CD4-positive, alpha-beta T cell (primary cell): ENCODE results near the gene GPR55. TPM values are rescaled to one million over a fixed set of nuclear protein-coding genes. Genes with fewer than 3 reads are reported as not detected.

Experiments
- ATAC-seq: fragments of 200-7000 bp; cut with Tn5 transposase; one replicate; pipeline ENCODE4 v1.10.0; 2022; ENCODE audit warnings: mild to moderate bottlenecking; ENCODE audit not compliant: poor library complexity
- CTCF ChIA-PET: fragments of 350-600 bp; sonication (Branson Sonifier 250); formaldehyde crosslinking; loops from one replicate; lab custom pipeline; 2021; ENCODE audit warnings: antibody characterized with exemption, inconsistent platforms; lab: Charles Lee
- POLR2A ChIA-PET: fragments of 350-600 bp; sonication (Branson Sonifier 250); formaldehyde crosslinking; loops from one replicate; lab custom pipeline; 2021; ENCODE audit warnings: antibody characterized with exemption, inconsistent platforms; lab: Charles Lee
- DNase-seq, 14 experiments: peaks; one replicate each; pipeline ENCODE4 v3.0.0-alpha.2; 2013 to 2020; ENCODE audit warnings: mixed read lengths in 2 of 14
- H3K27ac ChIP-seq, 2 donors: one replicate each; pipeline versions ENCODE4 v1.5.1 to v1.7.0; 2013; ENCODE audit warnings: low read length in 2 of 2, low read depth in 1 of 2, mild to moderate bottlenecking in 1 of 2
- H3K27me3 ChIP-seq, 2 experiments: 1 replicate in 1 of 2; 2 replicates in 1 of 2; pipeline versions ENCODE4 v1.6.1 to v1.7.0; 2013; ENCODE audit warnings: low read length in 2 of 2, control low read depth in 1 of 2, mild to moderate bottlenecking in 1 of 2, moderate library complexity in 1 of 2; ENCODE audit not compliant: insufficient read depth in 2 of 2, control insufficient read depth in 1 of 2
- H3K36me3 ChIP-seq: one replicate; pipeline ENCODE4 v1.6.1; 2013; ENCODE audit warnings: low read length, control low read depth; ENCODE audit not compliant: insufficient read depth
- H3K4me1 ChIP-seq: one replicate; pipeline ENCODE4 v1.6.1; 2013; ENCODE audit warnings: low read length, control low read depth; ENCODE audit not compliant: insufficient read depth
- H3K4me3 ChIP-seq: one replicate; pipeline ENCODE4 v1.5.1; 2013; ENCODE audit warnings: mild to moderate bottlenecking, low read length, moderate library complexity
- H3K9me3 ChIP-seq, 2 experiments: 1 replicate in 1 of 2; 2 replicates in 1 of 2; pipeline versions ENCODE4 v1.6.1 to v1.7.0; 2013; ENCODE audit warnings: low read length in 2 of 2, mild to moderate bottlenecking in 2 of 2, control low read depth in 1 of 2, moderate library complexity in 1 of 2; ENCODE audit not compliant: control insufficient read depth in 1 of 2, insufficient read depth in 1 of 2
- H3K27ac Mint-ChIP-seq: one replicate; pipeline ENCODE4 v1.8.0; 2020; ENCODE audit warnings: mixed read lengths
- H3K27me3 Mint-ChIP-seq: one replicate; pipeline ENCODE4 v1.8.0; 2021; ENCODE audit warnings: mixed read lengths
- H3K36me3 Mint-ChIP-seq: one replicate; pipeline ENCODE4 v1.8.0; 2021; ENCODE audit warnings: low read depth, mixed read lengths
- H3K4me1 Mint-ChIP-seq: one replicate; pipeline ENCODE4 v1.8.0; 2021; ENCODE audit warnings: low read depth, mixed read lengths
- H3K4me3 Mint-ChIP-seq: one replicate; pipeline ENCODE4 v1.8.0; 2020; ENCODE audit warnings: mild to moderate bottlenecking, mixed read lengths
- H3K9me3 Mint-ChIP-seq: one replicate; pipeline ENCODE4 v1.8.0; 2020; ENCODE audit warnings: mixed read lengths
- intact Hi-C, 2 experiments: fragments of 100-400 bp; cut with DNase I in 1 of 2; cut with micrococcal nuclease in 1 of 2; formaldehyde crosslinking; loops; one replicate each; pipeline versions ENCODE4 v1.15.1 to v1.9.0; 2023 to 2025; cut with DNase I, micrococcal nuclease
- polyA plus RNA-seq, 2 donors: library from polyadenylated mRNA; unstranded; fragments of 120-200 nt; gene quantifications; one replicate each; pipeline ENCODE4 v1.2.1, GENCODE V29; 2013
- total RNA-seq, 174 experiments: library from RNA in 2 of 174; stranded (reverse) in 2 of 174; gene quantifications; one replicate each; pipeline ENCODE4 v1.2.3 and lab custom pipeline; 2021 to 2026
- TF ChIP-seq, protein P1 (sequence below): fragments of 200-600 bp; IDR thresholded peaks from one replicate; pipeline ENCODE4 v1.8.0; 2022; ENCODE audit warnings: antibody characterized with exemption, mild to moderate bottlenecking

The GPR55 gene, protein sequence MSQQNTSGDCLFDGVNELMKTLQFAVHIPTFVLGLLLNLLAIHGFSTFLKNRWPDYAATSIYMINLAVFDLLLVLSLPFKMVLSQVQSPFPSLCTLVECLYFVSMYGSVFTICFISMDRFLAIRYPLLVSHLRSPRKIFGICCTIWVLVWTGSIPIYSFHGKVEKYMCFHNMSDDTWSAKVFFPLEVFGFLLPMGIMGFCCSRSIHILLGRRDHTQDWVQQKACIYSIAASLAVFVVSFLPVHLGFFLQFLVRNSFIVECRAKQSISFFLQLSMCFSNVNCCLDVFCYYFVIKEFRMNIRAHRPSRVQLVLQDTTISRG
- total RNA-seq (1 to 10 TPM; 2.9 to 3.8 TPM), total RNA-seq (lab: John Stamatoyannopoulos, UW) (2.4 to 36.0 (median 13.1) reads per million in 172 experiments)
- polyA plus RNA-seq (2013, experiment 1 of 2), result 7.4 TPM
- polyA plus RNA-seq (2013, experiment 2 of 2), result 6.4 TPM

DNA sequence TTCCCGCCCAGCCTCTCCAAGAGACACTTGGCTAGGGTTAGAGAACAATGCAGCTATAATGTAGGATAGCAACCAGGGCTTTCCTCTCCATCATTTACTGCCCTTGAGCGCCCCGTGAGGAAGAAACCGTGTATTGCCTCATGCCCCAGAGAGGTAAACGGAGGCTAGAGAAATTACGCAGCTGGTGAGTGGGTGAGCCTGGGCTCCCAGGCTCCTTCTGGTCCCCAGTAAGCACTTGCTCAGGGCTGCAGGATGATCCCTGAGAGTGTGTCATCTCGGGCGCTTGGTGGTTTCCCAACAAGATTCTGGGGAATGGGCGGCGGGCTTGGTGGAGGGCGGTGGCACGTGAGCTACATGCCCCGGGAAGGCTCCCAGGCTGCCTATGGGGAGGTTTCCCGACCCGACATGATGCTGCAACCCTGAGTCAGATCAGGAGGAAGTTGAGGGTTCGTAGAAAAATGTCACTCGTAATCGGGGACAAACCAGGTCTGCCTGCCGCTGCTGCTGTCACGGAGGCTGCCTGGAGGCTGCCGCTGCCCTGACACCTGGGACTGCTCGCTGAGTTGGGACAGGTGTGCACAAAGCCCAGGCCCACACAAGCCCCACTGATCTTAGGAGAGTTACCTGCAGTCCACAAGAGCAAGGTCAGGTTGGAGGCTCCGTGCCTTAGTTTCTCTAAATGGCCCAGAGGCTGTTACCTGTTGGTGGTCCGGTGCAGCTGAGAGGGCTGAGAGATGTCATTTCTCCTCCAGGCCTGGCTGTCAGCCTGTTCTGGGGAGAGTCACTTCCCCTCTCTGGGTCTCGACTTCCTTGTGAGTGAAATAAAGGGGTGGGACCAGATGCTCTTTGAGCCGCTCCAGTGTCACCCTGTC is at the start of gene GPR55:
TSS of gene GPR55 (minus strand) at position 773 of the 872 bp plus-strand sequence. CDS start 14,280 bp downstream, outside the sequence.
- peak in 12 of 14 experiments; percentile 21 to 79 (median 44) for DNase-seq
- no peaks in the 10 kb centered on the region for H3K36me3 Mint-ChIP-seq
- Histone ChIP-seq H3K27me3 (no peaks in the 10 kb centered on the region), H3K27ac (peak within 1 kb of the TSS; percentile 27 to 48), H3K4me1 (peaks cover 43% of the 10 kb centered on the region), H3K36me3 (no peaks in the 10 kb centered on the region), H3K9me3 (peaks cover 0 to 6% of the 10 kb centered on the region in 2 experiments), H3K4me3 (peak within 1 kb of the TSS; percentile 58)
- POLR2A ChIA-PET, result interaction anchor here (1.5 to 1.7 kb wide), 2 partner anchors 60 kb away, joined by 4 to 6 read pairs; partner anchors contain the start of gene ITM2C
- intact Hi-C loops, result loop anchor here in 1 of 2 experiments (5.0 kb wide), 1 partner anchor 77 kb away; no protein-coding TSS in a partner anchor
- no peaks in the 10 kb centered on the region for H3K27me3 Mint-ChIP-seq
- H3K4me1 Mint-ChIP-seq, result peaks cover 51% of the 10 kb centered on the region
- peak within 1 kb of the TSS; percentile 89 for H3K27ac Mint-ChIP-seq
- peak within 1 kb of the TSS; percentile 90 for H3K4me3 Mint-ChIP-seq
- no peaks in the 10 kb centered on the region for H3K9me3 Mint-ChIP-seq
- TF ChIP-seq, protein P1, sequence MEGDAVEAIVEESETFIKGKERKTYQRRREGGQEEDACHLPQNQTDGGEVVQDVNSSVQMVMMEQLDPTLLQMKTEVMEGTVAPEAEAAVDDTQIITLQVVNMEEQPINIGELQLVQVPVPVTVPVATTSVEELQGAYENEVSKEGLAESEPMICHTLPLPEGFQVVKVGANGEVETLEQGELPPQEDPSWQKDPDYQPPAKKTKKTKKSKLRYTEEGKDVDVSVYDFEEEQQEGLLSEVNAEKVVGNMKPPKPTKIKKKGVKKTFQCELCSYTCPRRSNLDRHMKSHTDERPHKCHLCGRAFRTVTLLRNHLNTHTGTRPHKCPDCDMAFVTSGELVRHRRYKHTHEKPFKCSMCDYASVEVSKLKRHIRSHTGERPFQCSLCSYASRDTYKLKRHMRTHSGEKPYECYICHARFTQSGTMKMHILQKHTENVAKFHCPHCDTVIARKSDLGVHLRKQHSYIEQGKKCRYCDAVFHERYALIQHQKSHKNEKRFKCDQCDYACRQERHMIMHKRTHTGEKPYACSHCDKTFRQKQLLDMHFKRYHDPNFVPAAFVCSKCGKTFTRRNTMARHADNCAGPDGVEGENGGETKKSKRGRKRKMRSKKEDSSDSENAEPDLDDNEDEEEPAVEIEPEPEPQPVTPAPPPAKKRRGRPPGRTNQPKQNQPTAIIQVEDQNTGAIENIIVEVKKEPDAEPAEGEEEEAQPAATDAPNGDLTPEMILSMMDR, result no peak
- CTCF ChIA-PET, result interaction anchor here (0.7 to 1.7 kb wide), 13 partner anchors 12 to 100 kb away, joined by 3 to 8 read pairs (median 4); partner anchors contain the start of gene ITM2C
- ATAC-seq, result peak; percentile 74

DNA sequence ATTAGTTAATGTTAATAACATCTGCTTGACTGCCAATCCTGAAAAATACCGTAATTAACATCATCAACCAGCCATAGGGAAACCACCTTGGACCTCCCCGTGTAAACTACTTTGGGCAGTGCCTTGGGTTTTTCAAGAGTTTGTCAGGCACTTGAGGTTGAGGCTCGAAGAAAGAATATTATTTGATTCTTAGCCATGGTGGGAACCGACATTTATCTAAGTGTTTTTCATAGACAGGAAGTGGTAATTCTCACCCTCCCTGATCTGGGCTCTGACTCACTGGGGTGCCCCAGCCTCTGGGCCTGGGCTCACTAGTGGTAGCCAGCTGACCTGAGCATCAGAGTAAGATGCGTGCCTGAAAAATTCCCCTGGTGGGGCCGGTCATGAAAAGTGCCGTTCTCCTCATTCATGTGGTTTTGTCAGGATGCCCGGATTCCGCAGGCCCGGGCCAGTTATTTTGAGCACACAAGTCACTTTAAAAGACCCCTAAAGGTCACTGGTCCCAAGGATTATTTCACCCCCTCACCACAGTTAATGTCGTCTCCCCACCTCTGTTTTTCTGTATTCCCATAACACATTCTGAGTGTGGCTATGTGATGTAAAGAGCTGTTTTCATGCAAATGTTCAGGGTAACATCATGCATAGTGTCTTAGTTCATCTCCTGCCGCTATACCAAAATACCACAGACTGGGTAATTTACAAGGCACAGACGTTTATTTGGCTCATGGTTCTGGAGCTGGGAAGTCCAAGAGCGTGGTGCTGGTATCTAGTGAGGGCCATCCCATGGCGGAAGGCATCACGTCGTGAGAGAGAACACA is 49.3 kb upstream of the GPR55 start:
- TF ChIP-seq, protein P1, result no peak
- Histone ChIP-seq H3K27ac (peak overlapping the region; percentile 42 to 74), H3K27me3 (no peaks in the 10 kb centered on the region), H3K9me3 (no peaks in the 10 kb centered on the region), H3K36me3 (no peaks in the 10 kb centered on the region), H3K4me3 (no peak overlapping the region), H3K4me1 (peaks cover 30% of the 10 kb centered on the region)
- Mint-ChIP-seq H3K27me3 (no peaks in the 10 kb centered on the region), H3K4me1 (peaks cover 24% of the 10 kb centered on the region), H3K9me3 (no peaks in the 10 kb centered on the region), H3K4me3 (peak overlapping the region; percentile 14), H3K27ac (peak overlapping the region; percentile 82), H3K36me3 (no peaks in the 10 kb centered on the region)
- ChIA-PET POLR2A (interaction anchor here (1.4 to 1.5 kb wide), 2 partner anchors 11 to 27 kb away, joined by 3 read pairs; no protein-coding TSS in a partner anchor), CTCF (interaction anchor here (1.6 to 2.1 kb wide), 2 partner anchors 13 to 50 kb away, joined by 7 to 8 read pairs; partner anchors contain the start of gene GPR55)
- DNase-seq (peak in 13 of 14 experiments; percentile 40 to 94 (median 57)), ATAC-seq (peak; percentile 87)
- intact Hi-C loops, result no loop called here
